ENCODE results near the gene XYLT1. TPM values are rescaled to one million over a fixed set of nuclear protein-coding genes. Genes with fewer than 3 reads are reported as not detected.

Gene XYLT1
- total and polyA plus RNA-seq, 2 of the 13 experiments (the other 11 are each of a cell fraction or from before 2014, with no cell fraction given) = not detected

GRCh38 chr16:17358355-17358754 lies 112.4 kb downstream of the XYLT1 start (continued):
- no peak for TF ChIP-seq ARID3A (IDR thresholded peaks at IDR 0.05; ENCODE audit: low read depth, low read length)
- TF ChIP-seq TFDP1 (CRISPR knock-in tag; IDR thresholded peaks at IDR 0.05; ENCODE audit: borderline replicate concordance) = no peak

GRCh38 chr16:17357307-17358062 lies 113.3 kb downstream of the XYLT1 start:
- Histone ChIP-seq H3K4me3 (replicated peaks in 1 of 3; ENCODE audit: insufficient read depth in 1 of 3, low read depth in 2 of 3, low read length in 3 of 3) (no peak overlapping the region), H3K4me1 (ENCODE audit: insufficient read depth, low read length) (no peaks in the 10 kb centered on the region), H3K9ac (ENCODE audit: insufficient read depth, low read depth, low read length) (no peak overlapping the region), H3K36me3 (replicated peaks in 1 of 2; ENCODE audit: control insufficient read depth in 1 of 2, insufficient read depth in 2 of 2, low read length in 2 of 2) (no peaks in the 10 kb centered on the region), H2AFZ (ENCODE audit: low read length) (no peak overlapping the region), H3K9me3 (ENCODE audit: low read length) (no peaks in the 10 kb centered on the region), H4K20me1 (ENCODE audit: insufficient read depth, low read length) (no peaks in the 10 kb centered on the region), H3K27ac (ENCODE audit: extremely low read length, insufficient read depth, low read length) (no peak overlapping the region), H3K79me2 (ENCODE audit: insufficient read depth, low read length) (no peaks in the 10 kb centered on the region), H3K27me3 (ENCODE audit: control insufficient read depth in 1 of 2, insufficient read depth in 2 of 2, low read length in 2 of 2) (peaks cover 2 to 33% of the 10 kb centered on the region in 2 experiments; a peak in 2 of 5 replicates), H3K4me2 (ENCODE audit: low read depth, low read length) (no peak overlapping the region)
- DNase-seq (ENCODE audit: low spot score) (no peak), ATAC-seq (no peak), FAIRE-seq (no peak)
- POLR2A ChIA-PET = no interaction called here
- in situ Hi-C loops (cut with HindIII; ENCODE audit: extremely low pct_ligation_motif_present, low pct_unique_long_range_greater_than_20kb) = no loop called here
- WGBS (ENCODE audit: low lambda C conversion rate) = 28% methylated on average over 13 of the region's 13 CpGs
- no TSS peak for BruUV-seq (replicated peaks)
- intact Hi-C loops (cut with micrococcal nuclease; ENCODE audit: unreplicated experiment) = no loop called here
- CTCF ChIA-PET (ENCODE audit: low intra/inter-chr PET ratio, low total read pairs) = no interaction called here
- TF ChIP-seq ZBTB4 (CRISPR knock-in tag; IDR thresholded peaks at IDR 0.05; ENCODE audit: borderline replicate concordance) (no peak), ZNF12 (CRISPR knock-in tag; IDR thresholded peaks at IDR 0.05) (no peak), ZNF558 (CRISPR knock-in tag; IDR thresholded peaks at IDR 0.05; ENCODE audit: borderline replicate concordance) (no peak), HOMEZ (CRISPR knock-in tag; IDR thresholded peaks at IDR 0.05; ENCODE audit: low read depth) (no peak), PCBP1 (IDR thresholded peaks at IDR 0.05; ENCODE audit: borderline replicate concordance, low read depth, low read length) (no peak), ZBTB49 (CRISPR knock-in tag; IDR thresholded peaks at IDR 0.05; ENCODE audit: borderline replicate concordance) (no peak), RARG (CRISPR knock-in tag; IDR thresholded peaks at IDR 0.05; ENCODE audit: low read depth) (no peak)

Measured in HepG2 (cell line).